ENCODE results near the gene UBE2V1.
A peak's percentile ranks its signal among the peaks of the same experiment; 100 is the strongest.

UBE2V1 gene

GRCh38 chr20:50151034-50151743 is 38.2 kb upstream of the UBE2V1 start:
- in situ Hi-C loops (cut with HindIII; ENCODE audit: low pct_ligation_motif_present, low sequenced_read_pairs), result no loop called here
- TF ChIP-seq CTCF (IDR thresholded peaks at IDR 0.05; ENCODE audit: low read depth, low read length, missing control alignments), result no peak
- Histone ChIP-seq H3K27ac (peak overlapping the region; percentile 26), H3K4me3 (ENCODE audit: low read depth, low read length) (no peak overlapping the region), H3K36me3 (replicated peaks) (peaks cover 15% of the 10 kb centered on the region), H3K27me3 (replicated peaks) (no peaks in the 10 kb centered on the region)
- DNase-seq, result no peak

- no peak for TF ChIP-seq CTCF (IDR thresholded peaks at IDR 0.05; ENCODE audit: low read depth, low read length, missing control alignments)
- Histone ChIP-seq H3K36me3 (replicated peaks) (peaks cover 15% of the 10 kb centered on the region), H3K27ac (no peak overlapping the region), H3K4me3 (ENCODE audit: low read depth, low read length) (no peak overlapping the region), H3K27me3 (replicated peaks) (no peaks in the 10 kb centered on the region)
- DNase-seq, result no peak
- in situ Hi-C loops (cut with HindIII; ENCODE audit: low pct_ligation_motif_present, low sequenced_read_pairs), result no loop called here
Observed at GRCh38 chr20:50149481-50150254, 36.7 kb upstream of the UBE2V1 start.

- DNase-seq, result no peak
- no peak for TF ChIP-seq CTCF (IDR thresholded peaks at IDR 0.05; ENCODE audit: low read depth, low read length, missing control alignments)
- Histone ChIP-seq H3K27me3 (replicated peaks) (no peaks in the 10 kb centered on the region), H3K4me3 (ENCODE audit: low read depth, low read length) (no peak overlapping the region), H3K36me3 (replicated peaks) (peaks cover 27% of the 10 kb centered on the region), H3K27ac (peak overlapping the region; percentile 76)
- in situ Hi-C loops (cut with HindIII; ENCODE audit: low pct_ligation_motif_present, low sequenced_read_pairs), result no loop called here
Observed at GRCh38 chr20:50146732-50147662, 34.0 kb upstream of the UBE2V1 start.

- TF ChIP-seq CTCF (IDR thresholded peaks at IDR 0.05; ENCODE audit: low read depth, low read length, missing control alignments), result no peak
- DNase-seq, result no peak
- H3K27me3 ChIP-seq (replicated peaks), result no peaks in the 10 kb centered on the region
- H3K4me3 ChIP-seq (ENCODE audit: low read depth, low read length), result no peak overlapping the region
- peak overlapping the region; percentile 76 for H3K27ac ChIP-seq
- in situ Hi-C loops (cut with HindIII; ENCODE audit: low pct_ligation_motif_present, low sequenced_read_pairs), result no loop called here
- peaks cover 31% of the 10 kb centered on the region for H3K36me3 ChIP-seq (replicated peaks)
Observed at GRCh38 chr20:50146214-50146613, 33.3 kb upstream of the UBE2V1 start.

GRCh38 chr20:50145566-50145965 is 32.6 kb upstream of the UBE2V1 start:
- Histone ChIP-seq H3K27me3 (replicated peaks) (no peaks in the 10 kb centered on the region), H3K27ac (peak overlapping the region; percentile 98), H3K36me3 (replicated peaks) (peaks cover 38% of the 10 kb centered on the region), H3K4me3 (ENCODE audit: low read depth, low read length) (no peak overlapping the region)
- no peak for DNase-seq
- in situ Hi-C loops (cut with HindIII; ENCODE audit: low pct_ligation_motif_present, low sequenced_read_pairs), result no loop called here
- no peak for TF ChIP-seq CTCF (IDR thresholded peaks at IDR 0.05; ENCODE audit: low read depth, low read length, missing control alignments)

All from brain microvascular endothelial cell (primary cell).